ENCODE measurements around the gene SEL1L.
"Not testable (repeated sequence)": the region's sequence is repeated elsewhere in the genome, so short reads cannot be mapped to it uniquely, and the experiment has no call there.

SEL1L gene

DNA sequence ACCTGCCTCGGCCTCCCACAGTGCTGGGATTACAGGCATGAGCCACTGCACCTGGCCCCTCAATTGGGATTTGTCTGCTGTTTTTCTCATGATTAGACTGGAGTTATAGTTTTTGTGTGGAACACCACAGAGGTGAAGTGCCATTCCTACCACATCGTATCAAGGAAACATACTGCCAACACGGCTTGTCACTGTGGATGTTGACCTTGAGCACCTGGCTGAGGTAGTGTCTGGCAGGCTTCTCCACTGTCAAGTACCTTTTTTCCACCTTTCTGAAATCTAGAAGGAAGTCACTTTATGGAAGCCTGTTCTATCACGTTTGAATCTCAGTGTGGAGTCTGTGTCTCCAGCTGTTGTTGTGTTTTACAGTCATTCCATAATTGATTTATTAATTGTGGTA lies 21.4 kb upstream of the SEL1L start:
- Histone ChIP-seq H3K27me3 (ENCODE audit: control insufficient read depth, insufficient read depth, low read length) (no peaks in the 10 kb centered on the region), H3K36me3 (ENCODE audit: control insufficient read depth, insufficient read depth, low read length) (no peaks in the 10 kb centered on the region), H3K4me1 (ENCODE audit: control insufficient read depth, insufficient read depth, low read length) (no peaks in the 10 kb centered on the region), H3K4me3 (ENCODE audit: low read depth, low read length) (no peak overlapping the region), H3K9ac (ENCODE audit: low read depth, low read length) (no peak overlapping the region), H3K9me3 (ENCODE audit: control insufficient read depth, insufficient read depth, low read length) (no peaks in the 10 kb centered on the region)

DNA sequence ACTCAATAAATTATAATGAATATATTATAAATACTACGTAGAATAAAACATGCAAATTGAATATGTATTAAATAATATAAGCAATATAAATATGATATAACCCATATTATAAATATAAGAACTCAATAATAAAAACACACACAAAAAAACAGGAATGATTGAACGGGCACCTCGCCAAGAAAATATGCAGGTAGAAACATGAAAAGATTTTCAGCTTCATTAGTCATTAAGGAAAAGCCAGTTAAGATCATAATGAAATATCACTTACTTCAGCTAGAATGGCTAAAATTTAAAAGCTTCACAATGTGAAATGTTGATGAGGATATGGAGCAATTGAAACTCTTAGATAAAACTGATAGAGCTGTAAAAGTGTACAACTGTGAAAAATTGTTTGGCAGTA lies 17.8 kb upstream of the SEL1L start:
- H3K4me1 ChIP-seq (ENCODE audit: control insufficient read depth, insufficient read depth, low read length), result no peaks in the 10 kb centered on the region
- no peak overlapping the region for H3K4me3 ChIP-seq (ENCODE audit: low read depth, low read length)
- H3K27me3 ChIP-seq (ENCODE audit: control insufficient read depth, insufficient read depth, low read length), result no peaks in the 10 kb centered on the region
- no peaks in the 10 kb centered on the region for H3K9me3 ChIP-seq (ENCODE audit: control insufficient read depth, insufficient read depth, low read length)
- no peaks in the 10 kb centered on the region for H3K36me3 ChIP-seq (ENCODE audit: control insufficient read depth, insufficient read depth, low read length)
- H3K9ac ChIP-seq (ENCODE audit: low read depth, low read length), result no peak overlapping the region

DNA sequence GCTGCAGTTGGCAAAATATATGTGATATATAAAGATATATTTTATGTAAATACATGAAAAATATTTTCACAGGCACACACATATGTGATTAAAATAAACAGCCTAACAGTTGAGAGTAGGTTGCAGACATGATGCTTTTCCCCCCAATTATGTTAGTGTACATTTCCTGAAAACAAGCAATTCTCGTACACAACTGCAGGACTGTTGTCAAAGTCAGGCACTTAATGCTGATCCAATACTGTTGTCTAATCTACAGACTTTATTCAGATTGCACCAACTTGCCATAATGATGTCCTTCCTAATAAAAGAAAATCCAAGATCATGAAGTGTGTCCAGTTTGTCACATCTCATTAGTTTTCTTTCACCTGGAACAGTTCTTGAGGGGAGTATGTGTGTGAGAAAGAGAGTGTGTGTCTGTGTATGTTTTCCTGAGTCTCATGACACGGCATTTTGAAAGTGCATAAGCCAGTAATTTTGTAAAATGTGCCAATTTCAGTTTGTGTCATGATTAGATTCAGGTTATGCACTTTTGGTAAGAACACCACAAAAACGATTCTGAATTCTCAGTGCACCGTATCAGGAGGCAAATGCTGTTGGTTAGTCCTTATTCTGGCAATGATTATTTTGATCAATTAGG lies 16.5 kb upstream of the SEL1L start:
- H3K4me3 ChIP-seq (ENCODE audit: low read depth, low read length), result no peak overlapping the region
- H3K4me1 ChIP-seq (ENCODE audit: control insufficient read depth, insufficient read depth, low read length), result no peaks in the 10 kb centered on the region
- no peaks in the 10 kb centered on the region for H3K9me3 ChIP-seq (ENCODE audit: control insufficient read depth, insufficient read depth, low read length)
- no peaks in the 10 kb centered on the region for H3K36me3 ChIP-seq (ENCODE audit: control insufficient read depth, insufficient read depth, low read length)
- no peak overlapping the region for H3K9ac ChIP-seq (ENCODE audit: low read depth, low read length)
- H3K27me3 ChIP-seq (ENCODE audit: control insufficient read depth, insufficient read depth, low read length), result no peaks in the 10 kb centered on the region

DNA sequence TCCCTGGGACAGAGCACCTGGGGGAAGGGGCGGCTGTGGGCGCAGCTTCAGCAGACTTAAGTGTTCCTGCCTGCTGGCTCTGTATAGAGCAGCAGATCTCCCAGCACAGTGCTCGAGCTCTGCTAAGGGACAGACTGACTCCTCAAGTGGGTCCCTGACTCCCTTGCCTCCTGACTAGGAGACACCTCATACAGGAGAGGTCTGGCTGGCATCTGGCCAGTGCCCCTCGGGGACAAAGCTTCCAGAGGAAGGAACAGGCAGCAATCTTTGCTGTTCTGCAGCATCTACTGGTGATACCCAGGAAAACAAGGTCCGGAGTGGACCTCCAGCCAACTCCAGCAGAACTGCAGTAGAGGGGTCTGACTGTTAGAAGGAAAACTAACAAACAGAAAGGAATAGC lies 7.6 kb upstream of the SEL1L start:
- not testable (repeated sequence) for H3K9me3 ChIP-seq (ENCODE audit: control insufficient read depth, insufficient read depth, low read length); H3K9ac ChIP-seq (ENCODE audit: low read depth, low read length); H3K4me1 ChIP-seq (ENCODE audit: control insufficient read depth, insufficient read depth, low read length); H3K36me3 ChIP-seq (ENCODE audit: control insufficient read depth, insufficient read depth, low read length); H3K27me3 ChIP-seq (ENCODE audit: control insufficient read depth, insufficient read depth, low read length); H3K4me3 ChIP-seq (ENCODE audit: low read depth, low read length)

DNA sequence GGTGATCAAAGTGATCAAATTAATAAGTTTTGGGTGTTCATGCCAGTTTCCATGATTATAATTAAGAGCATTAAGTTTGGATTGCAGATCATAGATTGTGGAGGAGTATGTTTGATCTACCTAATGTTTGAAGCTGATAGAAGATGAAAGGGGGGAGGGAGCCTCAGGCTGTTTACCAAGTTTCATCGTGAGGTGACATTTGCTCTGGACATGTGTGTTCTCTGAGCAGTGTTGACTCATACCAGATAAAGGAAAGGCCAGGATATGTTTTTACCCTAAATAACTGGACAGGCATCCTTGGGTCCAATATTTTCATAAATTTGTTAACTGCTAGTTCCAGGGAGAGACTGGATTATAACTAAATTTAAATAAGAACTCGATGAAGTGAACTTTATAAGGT lies 3.5 kb upstream of the SEL1L start:
- no peaks in the 10 kb centered on the region for H3K36me3 ChIP-seq (ENCODE audit: control insufficient read depth, insufficient read depth, low read length)
- H3K27me3 ChIP-seq (ENCODE audit: control insufficient read depth, insufficient read depth, low read length), result no peaks in the 10 kb centered on the region
- H3K9me3 ChIP-seq (ENCODE audit: control insufficient read depth, insufficient read depth, low read length), result no peaks in the 10 kb centered on the region
- H3K9ac ChIP-seq (ENCODE audit: low read depth, low read length), result no peak overlapping the region
- H3K4me1 ChIP-seq (ENCODE audit: control insufficient read depth, insufficient read depth, low read length), result no peaks in the 10 kb centered on the region
- no peak overlapping the region for H3K4me3 ChIP-seq (ENCODE audit: low read depth, low read length)

DNA sequence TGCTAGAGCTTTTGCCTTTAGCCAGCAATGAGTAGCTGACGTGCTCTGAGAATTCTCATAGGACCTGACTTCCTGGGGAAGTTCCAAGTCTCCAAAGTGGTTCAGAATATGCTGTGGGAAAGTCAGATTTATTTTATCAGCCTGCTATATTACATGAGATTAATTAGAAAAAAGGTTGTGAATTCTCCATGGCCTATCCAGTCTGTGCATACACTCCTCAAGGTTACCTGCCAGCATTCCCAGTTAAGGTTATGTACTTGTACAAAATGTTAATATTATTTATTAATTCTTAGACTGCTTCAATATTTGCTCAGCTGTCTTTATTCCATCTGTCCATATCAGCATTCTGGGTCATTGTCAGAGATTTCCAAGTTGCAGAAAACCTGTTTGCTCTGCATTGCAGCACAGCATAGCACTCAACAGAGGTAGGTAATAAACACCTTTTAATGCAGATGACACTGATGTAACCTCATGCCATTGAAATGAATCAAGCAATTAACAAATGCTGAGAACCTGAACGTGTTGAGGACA lies 2.7 kb upstream of the SEL1L start:
- Histone ChIP-seq H3K9me3 (ENCODE audit: control insufficient read depth, insufficient read depth, low read length) (no peaks in the 10 kb centered on the region), H3K4me1 (ENCODE audit: control insufficient read depth, insufficient read depth, low read length) (no peaks in the 10 kb centered on the region), H3K4me3 (ENCODE audit: low read depth, low read length) (no peak overlapping the region), H3K36me3 (ENCODE audit: control insufficient read depth, insufficient read depth, low read length) (no peaks in the 10 kb centered on the region), H3K9ac (ENCODE audit: low read depth, low read length) (no peak overlapping the region), H3K27me3 (ENCODE audit: control insufficient read depth, insufficient read depth, low read length) (no peaks in the 10 kb centered on the region)

DNA sequence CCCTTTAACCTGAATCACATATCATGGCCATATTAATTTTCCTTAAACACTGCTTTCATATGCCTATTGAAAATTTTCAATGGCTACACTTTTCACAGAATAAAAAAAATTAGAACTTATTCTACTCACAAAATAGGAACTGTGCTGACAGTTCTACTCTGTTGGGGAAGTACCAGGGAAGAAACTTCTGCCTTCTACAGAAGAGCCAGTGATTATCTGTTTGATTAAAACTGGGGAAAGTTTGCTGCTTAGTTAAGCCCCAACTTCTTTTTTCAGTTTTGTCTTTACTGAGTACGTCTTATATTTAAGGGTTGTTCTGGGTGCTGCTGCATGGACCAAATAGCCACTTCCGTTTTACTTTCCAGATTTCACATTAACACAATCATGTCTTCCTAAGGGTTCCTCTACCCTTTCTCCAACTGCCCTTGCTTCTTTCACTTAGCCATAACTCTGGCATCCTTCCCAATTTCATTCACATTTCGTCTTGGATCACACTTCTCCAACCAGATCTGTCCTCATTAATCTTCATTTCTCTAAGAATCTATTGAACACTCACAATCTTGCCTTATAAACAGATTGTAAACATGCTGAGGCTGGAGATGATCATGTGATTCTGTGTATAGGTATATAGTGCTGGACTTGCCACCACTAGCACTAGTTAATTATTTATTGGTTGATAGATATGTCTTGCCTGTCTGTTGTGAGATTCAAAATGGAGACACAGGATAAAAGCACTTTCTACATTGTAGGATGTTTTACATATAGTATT lies 1.9 kb upstream of the SEL1L start:
- Histone ChIP-seq H3K4me3 (ENCODE audit: low read depth, low read length) (no peak overlapping the region), H3K36me3 (ENCODE audit: control insufficient read depth, insufficient read depth, low read length) (no peaks in the 10 kb centered on the region), H3K9me3 (ENCODE audit: control insufficient read depth, insufficient read depth, low read length) (no peaks in the 10 kb centered on the region), H3K27me3 (ENCODE audit: control insufficient read depth, insufficient read depth, low read length) (no peaks in the 10 kb centered on the region), H3K9ac (ENCODE audit: low read depth, low read length) (no peak overlapping the region), H3K4me1 (ENCODE audit: control insufficient read depth, insufficient read depth, low read length) (no peaks in the 10 kb centered on the region)

DNA sequence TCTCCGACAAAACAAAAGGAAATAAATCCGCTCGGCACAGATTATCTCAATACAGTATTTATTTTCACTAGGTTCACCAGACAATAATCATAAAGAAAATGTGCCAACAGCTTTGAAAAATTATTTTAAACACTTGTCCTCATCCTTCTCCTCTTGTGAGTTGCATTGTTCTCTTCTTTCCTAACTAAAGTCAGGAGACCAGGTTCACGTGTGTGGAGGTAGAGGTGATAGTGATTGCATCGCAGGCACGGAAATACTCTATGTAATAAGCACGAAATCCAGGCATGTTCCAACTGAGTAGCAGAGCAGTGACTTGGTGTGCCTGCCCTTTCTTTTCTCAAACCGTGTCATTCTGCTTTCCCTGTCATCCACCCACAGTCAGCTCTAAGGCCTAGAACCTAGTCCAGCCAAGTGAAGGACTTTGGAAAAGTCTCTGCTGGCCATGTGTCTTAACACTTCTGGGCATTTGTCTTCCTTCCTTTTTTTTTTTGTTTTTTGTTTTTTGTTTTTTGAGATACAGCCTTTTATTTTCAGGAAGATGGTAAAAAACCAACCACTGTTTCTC lies 939 bp upstream of the SEL1L start:
- Histone ChIP-seq H3K9ac (ENCODE audit: low read depth, low read length) (no peak overlapping the region), H3K36me3 (ENCODE audit: control insufficient read depth, insufficient read depth, low read length) (no peaks in the 10 kb centered on the region), H3K4me3 (ENCODE audit: low read depth, low read length) (no peak overlapping the region), H3K27me3 (ENCODE audit: control insufficient read depth, insufficient read depth, low read length) (no peaks in the 10 kb centered on the region), H3K9me3 (ENCODE audit: control insufficient read depth, insufficient read depth, low read length) (no peaks in the 10 kb centered on the region), H3K4me1 (ENCODE audit: control insufficient read depth, insufficient read depth, low read length) (no peaks in the 10 kb centered on the region)

DNA sequence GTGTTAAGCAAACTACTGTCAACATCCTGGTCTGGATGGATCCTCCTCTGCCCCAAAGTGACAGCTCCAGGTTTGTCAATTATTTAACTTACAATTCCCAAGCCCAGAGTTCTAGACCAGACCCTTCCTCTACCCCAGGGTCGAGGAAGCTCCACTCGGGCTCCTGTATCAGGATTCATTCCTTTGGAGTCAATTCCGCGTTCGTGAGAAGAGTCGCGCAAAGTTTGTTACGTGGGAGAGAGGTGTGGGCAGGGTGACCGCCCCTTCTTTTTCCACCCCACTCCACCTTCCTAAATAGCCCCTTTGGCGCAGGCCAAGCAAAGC lies 479 bp downstream of the SEL1L start:
- peak overlapping the region; percentile 88 for H3K4me3 ChIP-seq (ENCODE audit: low read depth, low read length)
- no peaks in the 10 kb centered on the region for H3K27me3 ChIP-seq (ENCODE audit: control insufficient read depth, insufficient read depth, low read length)
- H3K4me1 ChIP-seq (ENCODE audit: control insufficient read depth, insufficient read depth, low read length), result no peaks in the 10 kb centered on the region
- H3K9ac ChIP-seq (ENCODE audit: low read depth, low read length), result no peak overlapping the region
- H3K9me3 ChIP-seq (ENCODE audit: control insufficient read depth, insufficient read depth, low read length), result no peaks in the 10 kb centered on the region
- no peaks in the 10 kb centered on the region for H3K36me3 ChIP-seq (ENCODE audit: control insufficient read depth, insufficient read depth, low read length)

DNA sequence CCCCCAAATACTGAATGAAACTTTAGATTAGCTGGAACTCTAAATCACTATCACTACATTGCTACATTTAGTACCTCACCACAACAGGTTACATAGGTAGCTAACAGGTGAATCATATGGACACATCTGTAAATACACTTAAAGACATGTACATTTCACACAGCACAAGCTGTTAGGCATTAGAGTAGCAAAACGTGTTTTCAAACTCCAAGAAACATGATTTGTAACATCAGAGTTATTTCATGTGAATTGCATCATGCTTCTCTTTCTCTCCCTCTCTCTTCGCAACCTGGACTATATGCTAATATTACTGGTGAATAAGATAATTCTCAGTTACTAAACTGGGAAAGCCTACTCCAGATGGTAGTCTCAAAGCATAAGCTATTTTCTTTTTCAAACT lies 4.3 kb downstream of the SEL1L start:
- no peak overlapping the region for H3K9ac ChIP-seq (ENCODE audit: low read depth, low read length)
- no peaks in the 10 kb centered on the region for H3K36me3 ChIP-seq (ENCODE audit: control insufficient read depth, insufficient read depth, low read length)
- H3K27me3 ChIP-seq (ENCODE audit: control insufficient read depth, insufficient read depth, low read length), result no peaks in the 10 kb centered on the region
- no peaks in the 10 kb centered on the region for H3K4me1 ChIP-seq (ENCODE audit: control insufficient read depth, insufficient read depth, low read length)
- no peaks in the 10 kb centered on the region for H3K9me3 ChIP-seq (ENCODE audit: control insufficient read depth, insufficient read depth, low read length)
- H3K4me3 ChIP-seq (ENCODE audit: low read depth, low read length), result no peak overlapping the region

DNA sequence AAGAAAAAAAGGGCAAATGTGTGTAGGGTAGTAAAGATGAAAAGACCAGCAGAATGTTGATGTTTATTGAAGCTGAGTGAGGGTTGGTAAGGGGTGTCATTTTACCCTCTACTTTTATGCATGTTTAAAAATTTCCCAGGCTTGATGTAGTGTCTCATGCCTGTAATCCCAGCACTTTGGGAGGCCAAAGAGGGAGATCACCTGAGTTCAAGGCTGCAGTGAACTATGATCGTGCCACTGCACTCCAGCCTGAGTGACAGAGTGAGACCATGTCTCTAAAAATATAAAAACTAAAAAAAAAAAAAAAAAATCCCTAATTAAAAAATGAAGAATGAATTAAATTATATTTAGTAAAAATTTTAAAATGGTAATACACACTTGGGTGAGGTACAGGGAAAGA lies 8.5 kb downstream of the SEL1L start:
- Histone ChIP-seq H3K4me1 (ENCODE audit: control insufficient read depth, insufficient read depth, low read length) (no peaks in the 10 kb centered on the region), H3K9me3 (ENCODE audit: control insufficient read depth, insufficient read depth, low read length) (no peaks in the 10 kb centered on the region), H3K4me3 (ENCODE audit: low read depth, low read length) (no peak overlapping the region), H3K36me3 (ENCODE audit: control insufficient read depth, insufficient read depth, low read length) (no peaks in the 10 kb centered on the region), H3K27me3 (ENCODE audit: control insufficient read depth, insufficient read depth, low read length) (no peaks in the 10 kb centered on the region), H3K9ac (ENCODE audit: low read depth, low read length) (no peak overlapping the region)

DNA sequence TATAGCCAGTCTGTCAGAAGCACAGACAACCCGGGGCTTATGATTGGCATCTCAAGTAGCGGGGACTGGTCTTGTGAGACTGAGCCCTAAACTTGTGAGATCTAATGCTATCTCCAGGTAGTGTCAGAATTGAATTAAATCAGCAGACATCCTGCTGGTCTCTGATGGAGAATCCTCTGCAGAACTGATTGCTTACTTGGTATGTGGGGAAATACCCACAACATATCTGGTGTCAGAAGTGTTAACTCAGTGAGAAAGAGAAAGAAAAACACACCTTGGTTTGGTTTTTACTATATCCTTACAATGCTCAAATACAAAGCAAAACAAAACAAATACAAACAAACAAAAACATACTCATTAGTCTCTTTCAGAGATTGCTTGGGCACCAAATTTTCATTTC lies 10.0 kb downstream of the SEL1L start:
- no peak overlapping the region for H3K9ac ChIP-seq (ENCODE audit: low read depth, low read length)
- H3K36me3 ChIP-seq (ENCODE audit: control insufficient read depth, insufficient read depth, low read length), result no peaks in the 10 kb centered on the region
- no peak overlapping the region for H3K4me3 ChIP-seq (ENCODE audit: low read depth, low read length)
- no peaks in the 10 kb centered on the region for H3K27me3 ChIP-seq (ENCODE audit: control insufficient read depth, insufficient read depth, low read length)
- H3K4me1 ChIP-seq (ENCODE audit: control insufficient read depth, insufficient read depth, low read length), result no peaks in the 10 kb centered on the region
- H3K9me3 ChIP-seq (ENCODE audit: control insufficient read depth, insufficient read depth, low read length), result no peaks in the 10 kb centered on the region

All from iPS-15b (cell line).